K562 (cell line): ENCODE data around the gene IGSF8. TPM values are rescaled to one million over a fixed set of nuclear protein-coding genes. Genes with fewer than 3 reads are reported as not detected.

ENCODE experiments used
- CCNT2 ChIP-seq: IDR thresholded peaks from 2 replicates; pipeline ENCODE4 v1.6.1; 2011; ENCODE audit warnings: borderline replicate concordance, low read depth, mild to moderate bottlenecking, moderate library complexity, mixed read lengths, low read length; ENCODE audit not compliant: insufficient read length; ENCODE audit errors: extremely low read depth
- CTBP1 ChIP-seq: fragments of 450-650 bp; IDR thresholded peaks from 2 replicates; pipeline ENCODE4 v1.6.1; 2016; ENCODE audit warnings: borderline replicate concordance
- CTCF ChIP-seq, 3 experiments: IDR thresholded peaks in 2 of 3; conservative IDR thresholded peaks in 1 of 3; 2 replicates each; pipeline ENCODE4 v1.5.1; 2011 to 2012; ENCODE audit warnings: low read length in 3 of 3, mild to moderate bottlenecking in 3 of 3, control low read depth in 2 of 3, improper control_type of control experiment in 1 of 3, inconsistent platforms in 1 of 3, low read depth in 1 of 3, mixed read lengths in 1 of 3, moderate library complexity in 1 of 3; ENCODE audit not compliant: insufficient read depth in 2 of 3
- E2F6 ChIP-seq, 2 experiments: IDR thresholded peaks; 2 replicates each; pipeline ENCODE4 v1.6.1; 2011; ENCODE audit warnings: borderline replicate concordance in 1 of 2, control low read depth in 1 of 2, low read depth in 1 of 2, low read length in 1 of 2, mild to moderate bottlenecking in 1 of 2, mixed read lengths in 1 of 2, moderate library complexity in 1 of 2; ENCODE audit not compliant: insufficient read depth in 1 of 2, insufficient read length in 1 of 2, poor library complexity in 1 of 2, severe bottlenecking in 1 of 2; ENCODE audit errors: extremely low read depth in 1 of 2
- HNRNPLL ChIP-seq: fragments of 200-400 bp; formaldehyde crosslinking; IDR thresholded peaks from 2 replicates; pipeline ENCODE4 v1.6.1; 2017; ENCODE audit warnings: low read length, low read depth, mild to moderate bottlenecking; ENCODE audit not compliant: poor library complexity, severe bottlenecking
- NRF1 ChIP-seq, 2 experiments: fragments of 450-650 bp; IDR thresholded peaks in 1 of 2; conservative IDR thresholded peaks in 1 of 2; 2 replicates each; pipeline ENCODE4 v1.6.1; 2014; ENCODE audit warnings: mild to moderate bottlenecking in 2 of 2
- SFPQ ChIP-seq: fragments of 200-400 bp; formaldehyde crosslinking; IDR thresholded peaks from 2 replicates; pipeline ENCODE4 v1.6.1; 2017; ENCODE audit warnings: mild to moderate bottlenecking, low read depth, low read length, moderate library complexity
- SIN3A ChIP-seq, 2 experiments: fragments of 150-350 bp in 1 of 2; IDR thresholded peaks; 2 replicates each; pipeline ENCODE4 v1.6.1; 2011 to 2016; ENCODE audit warnings: borderline replicate concordance in 2 of 2, low read depth in 2 of 2, low read length in 2 of 2, mild to moderate bottlenecking in 2 of 2, moderate library complexity in 2 of 2; ENCODE audit not compliant: control insufficient read depth in 1 of 2
- ZBTB7A ChIP-seq: IDR thresholded peaks from 2 replicates; pipeline ENCODE4 v1.6.1; 2011; ENCODE audit warnings: low read depth, mild to moderate bottlenecking, low read length, moderate library complexity, borderline replicate concordance; ENCODE audit not compliant: control insufficient read depth
- ZKSCAN8 ChIP-seq: fragments of 200-800 bp; sonication (Bioruptor generic); IDR thresholded peaks from 2 replicates; pipeline ENCODE4 v1.6.1; 2016; ENCODE audit warnings: missing genetic modification characterization, missing compliant biosample characterization
- polyA plus RNA-seq, 8 experiments: library from polyadenylated mRNA; depleted of rRNA in 4 of 8; stranded (reverse) in 5 of 8; unstranded in 3 of 8; fragments of >200 nt; fragmentation: Nextera tagmentation in 2 of 8; fragmentation: Illumina TruSeq in 1 of 8; extraction: Ambion mirVana in 2 of 8; extraction: Trizol in 1 of 8; gene quantifications; 2 replicates each; pipeline versions ENCODE4 v1.2.1 to v1.2.3, GENCODE V29; 2011 to 2014; ENCODE audit warnings: inconsistent platforms in 1 of 8, missing spikeins in 1 of 8
- total RNA-seq, 7 experiments: library from RNA; depleted of rRNA in 6 of 7; stranded (reverse); fragments of >200 nt in 6 of 7; fragmentation: Illumina TruSeq in 2 of 7; extraction: Trizol in 2 of 7; gene quantifications; 2 replicates each; pipeline versions ENCODE4 v1.2.1 to v1.2.3, GENCODE V29; 2011 to 2021; ENCODE audit warnings: low replicate concordance in 1 of 7
- TF ChIP-seq, protein P1 (sequence below): sonication (generic); formaldehyde crosslinking; IDR thresholded peaks from 2 replicates; pipeline ENCODE4 v1.9.0; 2022; ENCODE audit warnings: mild to moderate bottlenecking, missing genetic modification reagents
- TF ChIP-seq, protein P2 (sequence below): fragments of 200-800 bp; sonication (Bioruptor generic); IDR thresholded peaks from 2 replicates; pipeline ENCODE4 v1.6.1; 2017; ENCODE audit warnings: missing genetic modification characterization, missing compliant biosample characterization
- TF ChIP-seq, protein P3 (sequence below): fragments of 450-650 bp; IDR thresholded peaks from one replicate; pipeline ENCODE4 v1.6.1; 2018; ENCODE audit warnings: mild to moderate bottlenecking, moderate library complexity; ENCODE audit not compliant: partially characterized antibody

IGSF8 gene
- total and polyA plus RNA-seq, 9 of the 15 experiments (the other 6 are each of a cell fraction or from before 2014, with no cell fraction given), result 0.32 to 11.7 (median 3.2) TPM

- TF ChIP-seq, protein P1, sequence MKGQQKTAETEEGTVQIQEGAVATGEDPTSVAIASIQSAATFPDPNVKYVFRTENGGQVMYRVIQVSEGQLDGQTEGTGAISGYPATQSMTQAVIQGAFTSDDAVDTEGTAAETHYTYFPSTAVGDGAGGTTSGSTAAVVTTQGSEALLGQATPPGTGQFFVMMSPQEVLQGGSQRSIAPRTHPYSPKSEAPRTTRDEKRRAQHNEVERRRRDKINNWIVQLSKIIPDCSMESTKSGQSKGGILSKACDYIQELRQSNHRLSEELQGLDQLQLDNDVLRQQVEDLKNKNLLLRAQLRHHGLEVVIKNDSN (CRISPR knock-in tag), result 0 out of 2 replicates have a peak, but pooled peaks have one; percentile 7
- TF ChIP-seq CTCF (IDR thresholded peaks at IDR 0.05 in 2 of 3, conservative IDR thresholded peaks at IDR 0.05 in 1 of 3; ENCODE audit: insufficient read depth in 2 of 3, low read depth in 1 of 3, low read length in 3 of 3) (peak in 1 of 3 experiments; percentile 21; a peak in 2 of 6 replicates), ZBTB7A (peak; percentile 11; the same call in 1 of the 2 replicates), ZKSCAN8 (CRISPR knock-in tag) (no peak), SIN3A (IDR thresholded peaks at IDR 0.05; ENCODE audit: borderline replicate concordance in 2 of 2, control insufficient read depth in 1 of 2, low read depth in 2 of 2, low read length in 2 of 2) (no peak), NRF1 (conservative IDR thresholded peaks at IDR 0.05 in 1 of 2, IDR thresholded peaks at IDR 0.05 in 1 of 2) (peak; percentile 32 to 35), CTBP1 (0 out of 2 replicates have a peak, but pooled peaks have one; percentile 14), E2F6 (IDR thresholded peaks at IDR 0.05; ENCODE audit: borderline replicate concordance in 1 of 2, extremely low read depth in 1 of 2, insufficient read depth in 1 of 2, insufficient read length in 1 of 2, low read depth in 1 of 2, low read length in 1 of 2, poor library complexity in 1 of 2, severe bottlenecking in 1 of 2) (peak in 1 of 2 experiments; percentile 27), SFPQ (no peak), HNRNPLL (no peak), CCNT2 (peak; percentile 37)
- TF ChIP-seq, protein P2, sequence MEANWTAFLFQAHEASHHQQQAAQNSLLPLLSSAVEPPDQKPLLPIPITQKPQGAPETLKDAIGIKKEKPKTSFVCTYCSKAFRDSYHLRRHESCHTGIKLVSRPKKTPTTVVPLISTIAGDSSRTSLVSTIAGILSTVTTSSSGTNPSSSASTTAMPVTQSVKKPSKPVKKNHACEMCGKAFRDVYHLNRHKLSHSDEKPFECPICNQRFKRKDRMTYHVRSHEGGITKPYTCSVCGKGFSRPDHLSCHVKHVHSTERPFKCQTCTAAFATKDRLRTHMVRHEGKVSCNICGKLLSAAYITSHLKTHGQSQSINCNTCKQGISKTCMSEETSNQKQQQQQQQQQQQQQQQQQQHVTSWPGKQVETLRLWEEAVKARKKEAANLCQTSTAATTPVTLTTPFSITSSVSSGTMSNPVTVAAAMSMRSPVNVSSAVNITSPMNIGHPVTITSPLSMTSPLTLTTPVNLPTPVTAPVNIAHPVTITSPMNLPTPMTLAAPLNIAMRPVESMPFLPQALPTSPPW, result peak; percentile 94
- TF ChIP-seq, protein P3, sequence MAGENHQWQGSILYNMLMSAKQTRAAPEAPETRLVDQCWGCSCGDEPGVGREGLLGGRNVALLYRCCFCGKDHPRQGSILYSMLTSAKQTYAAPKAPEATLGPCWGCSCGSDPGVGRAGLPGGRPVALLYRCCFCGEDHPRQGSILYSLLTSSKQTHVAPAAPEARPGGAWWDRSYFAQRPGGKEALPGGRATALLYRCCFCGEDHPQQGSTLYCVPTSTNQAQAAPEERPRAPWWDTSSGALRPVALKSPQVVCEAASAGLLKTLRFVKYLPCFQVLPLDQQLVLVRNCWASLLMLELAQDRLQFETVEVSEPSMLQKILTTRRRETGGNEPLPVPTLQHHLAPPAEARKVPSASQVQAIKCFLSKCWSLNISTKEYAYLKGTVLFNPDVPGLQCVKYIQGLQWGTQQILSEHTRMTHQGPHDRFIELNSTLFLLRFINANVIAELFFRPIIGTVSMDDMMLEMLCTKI, result no peak
These were observed at the start of gene IGSF8 (continued) for GRCh38 chr1:160097911-160098851.
